ENCODE results near the gene OR7A10.

GRCh38 chr19:14890643-14891379 lies 42.1 kb upstream of the OR7A10 start:
- TF ChIP-seq CTCF (IDR thresholded peaks at IDR 0.05): no peak
- TF ChIP-seq POLR2A (IDR thresholded peaks at IDR 0.05): no peak
